Stimulated activated CD8-positive, alpha-beta memory T cell treated with anti-CD3 and anti-CD28 coated beads, Interleukin-4, amount 100 ng/mL, for 48 hours (primary cell): ENCODE data around the gene GDF2.
A peak's percentile ranks its signal among the peaks of the same experiment; 100 is the strongest.

Source experiments
- DNase-seq: peaks from one replicate; pipeline ENCODE4 v3.0.0-alpha.2; 2020

Gene GDF2

GRCh38 chr10:47356708-47357107 is 34.5 kb downstream of the GDF2 start:
- no peak for DNase-seq

GRCh38 chr10:47357131-47357582 is 34.9 kb downstream of the GDF2 start:
- no peak for DNase-seq

- DNase-seq = no peak
These were observed 35.7 kb downstream of the GDF2 start for GRCh38 chr10:47357911-47358310.

GRCh38 chr10:47358457-47358856 is 36.2 kb downstream of the GDF2 start:
- no peak for DNase-seq

- DNase-seq = no peak
These were observed 36.8 kb downstream of the GDF2 start for GRCh38 chr10:47359101-47359500.

- no peak for DNase-seq
These were observed 37.6 kb downstream of the GDF2 start for GRCh38 chr10:47359626-47360418.

GRCh38 chr10:47360419-47361040 is 38.3 kb downstream of the GDF2 start:
- DNase-seq = no peak

GRCh38 chr10:47361293-47361692 is 39.0 kb downstream of the GDF2 start:
- peak; percentile 73 for DNase-seq

GRCh38 chr10:47362199-47362598 is 39.9 kb downstream of the GDF2 start:
- no peak for DNase-seq

- DNase-seq = no peak
These were observed 41.5 kb downstream of the GDF2 start for GRCh38 chr10:47363781-47364180.

GRCh38 chr10:47364366-47364765 is 42.1 kb downstream of the GDF2 start:
- no peak for DNase-seq

- DNase-seq = no peak
These were observed 42.7 kb downstream of the GDF2 start for GRCh38 chr10:47364911-47365310.

- no peak for DNase-seq
These were observed 43.4 kb downstream of the GDF2 start for GRCh38 chr10:47365431-47366180.

GRCh38 chr10:47366181-47366631 is 44.0 kb downstream of the GDF2 start:
- DNase-seq = no peak

- DNase-seq = no peak
These were observed 44.6 kb downstream of the GDF2 start for GRCh38 chr10:47366731-47367460.

- no peak for DNase-seq
These were observed 45.4 kb downstream of the GDF2 start for GRCh38 chr10:47367646-47368045.

GRCh38 chr10:47368431-47369180 is 46.4 kb downstream of the GDF2 start:
- no peak for DNase-seq

- DNase-seq = no peak
These were observed 47.1 kb downstream of the GDF2 start for GRCh38 chr10:47369251-47369894.

- DNase-seq = no peak
These were observed 47.9 kb downstream of the GDF2 start for GRCh38 chr10:47370015-47370767.

- DNase-seq = no peak
These were observed 48.6 kb downstream of the GDF2 start for GRCh38 chr10:47370878-47371277.
